ENCODE results near the gene MEIKIN.

The MEIKIN gene

GRCh38 chr5:131766689-131767088, 178.8 kb downstream of the MEIKIN start:
- no peak for DNase-seq

GRCh38 chr5:131765261-131765660, 180.2 kb downstream of the MEIKIN start:
- DNase-seq, result no peak

GRCh38 chr5:131763968-131764367, 181.5 kb downstream of the MEIKIN start:
- no peak for DNase-seq

GRCh38 chr5:131760793-131761192, 184.7 kb downstream of the MEIKIN start:
- no peak for DNase-seq

- DNase-seq, result no peak
Measured at GRCh38 chr5:131759704-131760103, 185.8 kb downstream of the MEIKIN start.

GRCh38 chr5:131758520-131758900, 187.0 kb downstream of the MEIKIN start:
- no peak for DNase-seq

GRCh38 chr5:131757830-131758519, 187.5 kb downstream of the MEIKIN start:
- DNase-seq, result no peak

All from activated CD8-positive, alpha-beta memory T cell treated with anti-CD3 and anti-CD28 coated beads for 24 hours (primary cell).